OCI-LY1 (cell line): ENCODE measurements around the gene B3GAT1.
"Not testable (repeated sequence)": the region's sequence is repeated elsewhere in the genome, so short reads cannot be mapped to it uniquely, and the experiment has no call there.

Experiments used
- H2AFZ ChIP-seq: fragments of 200-600 bp; sonication (generic), shearing (Covaris generic); 2 replicates; pipeline ENCODE4 v1.6.0; 2014; ENCODE audit warnings: antibody characterized with exemption, mild to moderate bottlenecking, low read length
- H3F3A ChIP-seq: fragments of 200-600 bp; sonication (generic), shearing (Covaris generic); 2 replicates; pipeline ENCODE4 v1.6.0; 2014; ENCODE audit warnings: mild to moderate bottlenecking, antibody characterized with exemption, low read length, moderate library complexity; ENCODE audit not compliant: insufficient read depth
- H3K27ac ChIP-seq: fragments of 200-600 bp; sonication (generic); 2 replicates; pipeline ENCODE4 v1.5.1; 2014; ENCODE audit warnings: low read length, mixed run types, mild to moderate bottlenecking, low read depth; ENCODE audit not compliant: poor library complexity, severe bottlenecking
- H3K27me3 ChIP-seq: fragments of 200-600 bp; sonication (generic); 2 replicates; pipeline ENCODE4 v1.6.0; 2014; ENCODE audit warnings: antibody characterized with exemption, mild to moderate bottlenecking, low read length, moderate library complexity; ENCODE audit not compliant: insufficient read depth
- H3K36me3 ChIP-seq: fragments of 200-600 bp; sonication (generic); 2 replicates; pipeline ENCODE4 v1.6.1; 2014; ENCODE audit warnings: mild to moderate bottlenecking, antibody characterized with exemption, low read length, moderate library complexity, mixed read lengths; ENCODE audit not compliant: insufficient read depth
- H3K4me1 ChIP-seq: fragments of 200-600 bp; sonication (generic); 2 replicates; pipeline ENCODE4 v1.5.1; 2014; ENCODE audit warnings: mild to moderate bottlenecking, low read length, moderate library complexity; ENCODE audit not compliant: insufficient read depth, severe bottlenecking
- H3K4me2 ChIP-seq: fragments of 200-600 bp; sonication (generic), shearing (Covaris generic); 2 replicates; pipeline ENCODE4 v1.6.1; 2014; ENCODE audit warnings: low read length
- H3K4me3 ChIP-seq: fragments of 200-600 bp; sonication (generic); 2 replicates; pipeline ENCODE4 v1.5.1; 2014; ENCODE audit warnings: low read length, low read depth, mild to moderate bottlenecking, mixed read lengths; ENCODE audit not compliant: poor library complexity, severe bottlenecking
- H3K79me2 ChIP-seq: fragments of 200-600 bp; shearing (Covaris generic); 2 replicates; pipeline ENCODE4 v1.6.1; 2016; ENCODE audit warnings: mixed run types, low read length, mixed read lengths; ENCODE audit not compliant: insufficient read depth
- H3K9ac ChIP-seq: fragments of 200-600 bp; sonication (generic), shearing (Covaris generic); 2 replicates; pipeline ENCODE4 v1.6.1; 2014; ENCODE audit warnings: mild to moderate bottlenecking, low read length, mixed read lengths
- H3K9me2 ChIP-seq: fragments of 200-600 bp; sonication (generic), shearing (Covaris generic); 2 replicates; pipeline ENCODE4 v1.6.1; 2014; ENCODE audit warnings: low read depth, mild to moderate bottlenecking, low read length, mixed read lengths
- H3K9me3 ChIP-seq: fragments of 200-600 bp; shearing (Covaris generic); 2 replicates; pipeline ENCODE4 v1.6.1; 2014; ENCODE audit warnings: low read length, mixed read lengths
- H4K20me1 ChIP-seq: fragments of 200-600 bp; sonication (generic), shearing (Covaris generic); 2 replicates; pipeline ENCODE4 v1.6.0; 2016; ENCODE audit warnings: mild to moderate bottlenecking, low read length; ENCODE audit not compliant: insufficient read depth
- EZH2 ChIP-seq: fragments of 200-600 bp; sonication (generic), shearing (Covaris generic); IDR thresholded peaks from 2 replicates; pipeline ENCODE4 v1.8.0; 2017; ENCODE audit warnings: borderline replicate concordance, mixed run types, mild to moderate bottlenecking, antibody characterized with exemption, low read length, moderate library complexity, mixed read lengths
- TF ChIP-seq, protein P1 (sequence below): fragments of 200-600 bp; sonication (generic), shearing (Covaris generic); IDR thresholded peaks from 2 replicates; pipeline ENCODE4 v1.5.1; 2017; ENCODE audit warnings: mild to moderate bottlenecking, antibody characterized with exemption, low read length, moderate library complexity, mixed read lengths

B3GAT1 gene

DNA sequence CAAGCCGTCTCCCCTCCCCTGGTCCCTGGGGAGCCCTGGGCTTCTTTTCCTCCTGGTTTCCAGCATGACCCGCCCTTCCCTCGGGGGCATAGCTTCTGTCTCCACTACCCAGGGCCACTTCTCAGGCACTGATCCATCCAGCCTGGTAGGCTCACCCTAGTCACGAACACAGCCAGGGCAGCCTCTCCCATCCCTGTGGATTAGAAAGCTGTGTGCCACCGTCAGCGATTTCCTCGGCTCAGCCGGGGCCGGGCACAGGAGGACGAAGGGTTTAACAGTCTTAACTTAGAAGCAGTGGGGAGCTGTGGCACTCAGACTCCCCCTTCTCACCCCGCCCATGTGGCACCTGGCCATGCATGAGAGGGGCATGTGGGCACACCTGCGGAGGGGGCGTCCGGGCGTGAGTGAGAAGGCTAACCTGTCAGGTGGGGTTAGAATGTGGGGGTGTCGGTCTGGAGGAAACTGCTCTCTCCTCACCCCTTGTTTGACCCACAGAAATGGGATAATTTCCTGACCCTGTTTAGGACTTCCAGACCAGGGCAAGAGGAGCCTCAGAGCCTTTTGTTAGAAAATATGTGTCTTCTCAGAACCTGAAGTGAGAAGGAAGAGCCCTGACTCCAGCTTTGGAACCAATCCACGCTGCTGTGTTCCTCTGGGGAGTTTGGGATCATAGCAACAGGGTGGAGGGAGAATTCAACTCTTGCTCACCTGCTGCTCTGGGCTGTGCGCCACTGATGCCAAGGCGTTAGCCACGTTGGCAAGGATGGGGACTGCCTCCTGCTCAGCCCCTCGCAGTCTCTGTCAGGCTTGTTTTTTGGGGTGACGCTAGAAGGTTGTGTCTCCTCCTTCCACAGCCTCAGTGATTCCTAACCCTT, 65.7 kb downstream of the B3GAT1 start:
- Histone ChIP-seq H3K79me2 (no peaks in the 10 kb centered on the region), H2AFZ (no peak overlapping the region), H3K27me3 (no peaks in the 10 kb centered on the region), H3K27ac (no peak overlapping the region), H4K20me1 (no peaks in the 10 kb centered on the region), H3K4me2 (no peak overlapping the region), H3K36me3 (no peaks in the 10 kb centered on the region), H3K9me3 (no peaks in the 10 kb centered on the region), H3K4me1 (no peaks in the 10 kb centered on the region), H3K9ac (no peak overlapping the region), H3K4me3 (no peak overlapping the region), H3F3A (no peaks in the 10 kb centered on the region), H3K9me2 (no peaks in the 10 kb centered on the region)
- TF ChIP-seq, protein P1, sequence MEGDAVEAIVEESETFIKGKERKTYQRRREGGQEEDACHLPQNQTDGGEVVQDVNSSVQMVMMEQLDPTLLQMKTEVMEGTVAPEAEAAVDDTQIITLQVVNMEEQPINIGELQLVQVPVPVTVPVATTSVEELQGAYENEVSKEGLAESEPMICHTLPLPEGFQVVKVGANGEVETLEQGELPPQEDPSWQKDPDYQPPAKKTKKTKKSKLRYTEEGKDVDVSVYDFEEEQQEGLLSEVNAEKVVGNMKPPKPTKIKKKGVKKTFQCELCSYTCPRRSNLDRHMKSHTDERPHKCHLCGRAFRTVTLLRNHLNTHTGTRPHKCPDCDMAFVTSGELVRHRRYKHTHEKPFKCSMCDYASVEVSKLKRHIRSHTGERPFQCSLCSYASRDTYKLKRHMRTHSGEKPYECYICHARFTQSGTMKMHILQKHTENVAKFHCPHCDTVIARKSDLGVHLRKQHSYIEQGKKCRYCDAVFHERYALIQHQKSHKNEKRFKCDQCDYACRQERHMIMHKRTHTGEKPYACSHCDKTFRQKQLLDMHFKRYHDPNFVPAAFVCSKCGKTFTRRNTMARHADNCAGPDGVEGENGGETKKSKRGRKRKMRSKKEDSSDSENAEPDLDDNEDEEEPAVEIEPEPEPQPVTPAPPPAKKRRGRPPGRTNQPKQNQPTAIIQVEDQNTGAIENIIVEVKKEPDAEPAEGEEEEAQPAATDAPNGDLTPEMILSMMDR: no peak
- no peak for TF ChIP-seq EZH2

GRCh38 chr11:134345237-134345550, 66.8 kb downstream of the B3GAT1 start:
- no peaks in the 10 kb centered on the region for H3K4me1 ChIP-seq
- no peak overlapping the region for H3K9ac ChIP-seq
- H4K20me1 ChIP-seq: no peaks in the 10 kb centered on the region
- no peak overlapping the region for H3K4me2 ChIP-seq
- H3K27me3 ChIP-seq: no peaks in the 10 kb centered on the region
- H3F3A ChIP-seq: no peaks in the 10 kb centered on the region
- H3K27ac ChIP-seq: no peak overlapping the region
- no peak for TF ChIP-seq EZH2
- TF ChIP-seq, protein P1: no peak
- H3K36me3 ChIP-seq: no peaks in the 10 kb centered on the region
- no peak overlapping the region for H3K4me3 ChIP-seq
- no peak overlapping the region for H2AFZ ChIP-seq
- H3K9me2 ChIP-seq: no peaks in the 10 kb centered on the region
- no peaks in the 10 kb centered on the region for H3K79me2 ChIP-seq
- H3K9me3 ChIP-seq: no peaks in the 10 kb centered on the region

GRCh38 chr11:134344497-134345236, 67.4 kb downstream of the B3GAT1 start:
- not testable (repeated sequence) for H3K4me3 ChIP-seq, H3K4me2 ChIP-seq, H3K36me3 ChIP-seq, H3K27me3 ChIP-seq, H4K20me1 ChIP-seq, H3K4me1 ChIP-seq, H3K9me3 ChIP-seq, H3K27ac ChIP-seq, H3F3A ChIP-seq, H3K9me2 ChIP-seq, H3K79me2 ChIP-seq, H3K9ac ChIP-seq, H2AFZ ChIP-seq

GRCh38 chr11:134343646-134344045, 68.4 kb downstream of the B3GAT1 start:
- no peak for TF ChIP-seq EZH2
- TF ChIP-seq, protein P1: no peak
- Histone ChIP-seq H3K4me1 (no peaks in the 10 kb centered on the region), H3F3A (no peaks in the 10 kb centered on the region), H3K4me3 (no peak overlapping the region), H3K27me3 (no peaks in the 10 kb centered on the region), H3K9ac (no peak overlapping the region), H3K4me2 (no peak overlapping the region), H3K79me2 (no peaks in the 10 kb centered on the region), H3K9me2 (no peaks in the 10 kb centered on the region), H2AFZ (no peak overlapping the region), H4K20me1 (no peaks in the 10 kb centered on the region), H3K36me3 (no peaks in the 10 kb centered on the region), H3K27ac (no peak overlapping the region), H3K9me3 (no peaks in the 10 kb centered on the region)
